ENCODE data around the gene ZNF652.
"Not testable (repeated sequence)": the region's sequence is repeated elsewhere in the genome, so short reads cannot be mapped to it uniquely, and the experiment has no call there.

The ZNF652 gene

DNA sequence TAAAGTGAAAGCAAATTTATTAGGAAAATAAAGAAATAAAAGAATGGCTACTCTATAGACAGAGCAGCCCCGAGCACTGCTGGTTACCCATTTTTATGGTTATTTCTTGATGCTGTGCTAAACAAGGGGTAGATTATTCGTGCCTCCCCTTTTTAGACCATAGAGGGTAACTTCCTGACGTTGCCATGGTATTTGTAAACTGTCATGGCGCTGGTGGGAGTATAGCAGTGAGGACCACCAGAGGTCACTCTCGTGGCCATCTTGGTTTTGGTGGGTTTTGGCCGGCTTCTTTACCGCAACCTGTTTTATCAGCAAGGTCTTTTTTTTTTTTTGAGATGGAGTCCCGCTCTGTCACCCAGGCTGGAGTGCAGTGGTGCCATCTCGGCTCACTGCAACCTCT, 100.5 kb downstream of the ZNF652 start:
- H3K4me3 ChIP-seq (ENCODE audit: control insufficient read depth in 1 of 7, extremely low read depth in 1 of 7, insufficient read depth in 4 of 7, low read depth in 2 of 7, low read length in 6 of 7); H3K27ac ChIP-seq (ENCODE audit: insufficient read depth in 1 of 2, low read depth in 1 of 2, low read length in 2 of 2, poor library complexity in 1 of 2, severe bottlenecking in 2 of 2); H3K27me3 ChIP-seq (replicated peaks in 2 of 5; ENCODE audit: control insufficient read depth in 4 of 5, insufficient read depth in 5 of 5, low read length in 4 of 5); H3K36me3 ChIP-seq (ENCODE audit: control insufficient read depth in 4 of 4, insufficient read depth in 4 of 4, low read length in 3 of 4); H3K9me3 ChIP-seq (ENCODE audit: control extremely low read depth in 1 of 5, control insufficient read depth in 4 of 5, insufficient read depth in 2 of 5, low read depth in 1 of 5, low read length in 4 of 5); DNase-seq: not testable (repeated sequence)
- H3K4me1 ChIP-seq (ENCODE audit: control extremely low read depth in 1 of 4, control insufficient read depth in 4 of 4, insufficient read depth in 4 of 4, low read length in 3 of 4) = peaks cover 0 to 16% (median 15%) of the 10 kb centered on the region in 4 experiments
- 96% methylated on average over 9 of the region's 9 CpGs for WGBS (ENCODE audit: insufficient coverage)
- ChIA-PET CTCF (interaction anchor here (1.3 to 1.7 kb wide), 2 partner anchors 34 to 81 kb away, joined by 3 to 7 read pairs; no protein-coding TSS in a partner anchor), POLR2A (interaction anchor here (0.7 kb wide), 1 partner anchor 102 kb away, joined by 3 read pairs; no protein-coding TSS in a partner anchor)

DNA sequence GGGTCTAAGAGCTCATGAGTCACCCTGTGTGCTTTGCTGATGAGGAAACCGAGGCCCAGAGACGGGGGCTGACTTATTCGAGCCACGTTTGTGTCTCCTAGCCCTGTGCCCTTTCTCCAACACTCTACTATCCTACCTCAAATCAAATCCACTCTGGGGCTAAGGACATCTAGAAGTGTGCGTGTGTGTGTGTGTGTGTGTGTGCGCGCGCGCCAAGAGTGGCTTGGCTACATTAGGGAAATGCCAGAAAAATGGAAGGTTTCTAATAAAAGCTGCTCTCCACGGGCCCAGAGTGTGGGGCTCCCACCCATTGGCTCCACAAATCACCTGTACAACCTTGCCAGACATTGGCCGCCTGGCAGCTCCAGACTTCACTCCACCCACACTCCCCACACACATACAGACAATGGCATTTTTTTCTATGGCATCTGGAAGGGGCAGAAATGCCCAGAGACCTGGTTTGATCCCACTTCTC, 101.2 kb downstream of the ZNF652 start:
- Histone ChIP-seq H3K9me3 (ENCODE audit: control extremely low read depth in 1 of 5, control insufficient read depth in 4 of 5, insufficient read depth in 2 of 5, low read depth in 1 of 5, low read length in 4 of 5) (no peaks in the 10 kb centered on the region), H3K4me3 (ENCODE audit: control insufficient read depth in 1 of 7, extremely low read depth in 1 of 7, insufficient read depth in 4 of 7, low read depth in 2 of 7, low read length in 6 of 7) (peak overlapping the region; percentile 19 to 78 (median 61)), H3K27me3 (replicated peaks in 2 of 5; ENCODE audit: control insufficient read depth in 4 of 5, insufficient read depth in 5 of 5, low read length in 4 of 5) (peaks cover 0 to 7% (median 3%) of the 10 kb centered on the region in 5 experiments), H3K27ac (ENCODE audit: insufficient read depth in 1 of 2, low read depth in 1 of 2, low read length in 2 of 2, poor library complexity in 1 of 2, severe bottlenecking in 2 of 2) (no peak overlapping the region), H3K4me1 (ENCODE audit: control extremely low read depth in 1 of 4, control insufficient read depth in 4 of 4, insufficient read depth in 4 of 4, low read length in 3 of 4) (peaks cover 0 to 16% (median 15%) of the 10 kb centered on the region in 4 experiments), H3K36me3 (ENCODE audit: control insufficient read depth in 4 of 4, insufficient read depth in 4 of 4, low read length in 3 of 4) (no peaks in the 10 kb centered on the region)
- CTCF ChIA-PET = interaction anchor here (0.8 to 1.7 kb wide), 5 partner anchors 26 to 80 kb away, joined by 3 to 7 read pairs (median 5); partner anchors contain the start of gene PHOSPHO1
- POLR2A ChIA-PET = interaction anchor here (1.3 kb wide), 1 partner anchor 30 kb away, joined by 6 read pairs; no protein-coding TSS in a partner anchor
- DNase-seq = no peak
- WGBS (ENCODE audit: insufficient coverage) = 0% methylated on average over 1 of the region's 11 CpGs

DNA sequence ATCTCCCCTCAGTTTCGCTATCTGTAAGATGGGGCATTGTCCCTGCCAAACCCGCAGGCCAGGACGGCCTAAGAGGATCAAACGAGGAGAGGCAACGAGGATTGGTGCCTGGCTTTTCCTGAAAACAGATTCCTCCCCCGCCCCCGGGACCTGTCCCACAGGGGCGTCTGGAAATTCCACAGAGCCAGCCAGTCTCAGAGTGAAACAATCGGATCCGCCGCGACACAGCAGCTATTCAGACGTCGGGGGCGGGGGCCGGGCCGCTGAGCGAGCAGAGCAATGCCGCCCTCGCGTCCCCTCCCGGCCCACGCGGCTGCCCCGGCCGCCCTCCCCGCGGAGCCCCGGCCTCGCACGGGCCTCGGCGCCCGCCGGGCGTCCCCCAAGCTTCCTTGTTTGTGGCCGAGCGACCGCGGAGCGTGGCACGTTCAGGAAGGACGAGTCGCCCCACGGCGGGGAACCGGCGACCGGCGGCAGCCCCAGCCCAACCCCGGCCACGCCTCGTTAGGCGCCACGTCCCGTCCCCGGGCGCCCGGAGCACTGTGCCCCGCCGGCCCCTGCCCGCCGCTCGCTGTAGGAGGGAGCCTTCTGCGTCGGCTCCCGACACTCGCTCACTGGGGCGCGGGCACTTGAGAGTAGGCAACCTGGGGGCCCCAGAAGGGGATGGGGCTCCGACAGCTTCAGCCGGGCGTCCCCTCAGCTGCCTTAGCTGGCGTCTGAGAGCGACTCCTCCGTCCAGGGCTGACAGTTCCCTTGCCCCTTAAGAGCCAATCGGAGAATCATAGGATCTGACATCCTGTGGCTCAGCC, 101.8 kb downstream of the ZNF652 start:
- Histone ChIP-seq H3K9me3 (ENCODE audit: control extremely low read depth in 1 of 5, control insufficient read depth in 4 of 5, insufficient read depth in 2 of 5, low read depth in 1 of 5, low read length in 4 of 5) (no peaks in the 10 kb centered on the region), H3K36me3 (ENCODE audit: control insufficient read depth in 4 of 4, insufficient read depth in 4 of 4, low read length in 3 of 4) (no peaks in the 10 kb centered on the region), H3K4me3 (ENCODE audit: control insufficient read depth in 1 of 7, extremely low read depth in 1 of 7, insufficient read depth in 4 of 7, low read depth in 2 of 7, low read length in 6 of 7) (peak overlapping the region; percentile 19 to 78 (median 61)), H3K27ac (ENCODE audit: insufficient read depth in 1 of 2, low read depth in 1 of 2, low read length in 2 of 2, poor library complexity in 1 of 2, severe bottlenecking in 2 of 2) (no peak overlapping the region), H3K27me3 (replicated peaks in 2 of 5; ENCODE audit: control insufficient read depth in 4 of 5, insufficient read depth in 5 of 5, low read length in 4 of 5) (peaks cover 0 to 7% (median 3%) of the 10 kb centered on the region in 5 experiments), H3K4me1 (ENCODE audit: control extremely low read depth in 1 of 4, control insufficient read depth in 4 of 4, insufficient read depth in 4 of 4, low read length in 3 of 4) (peaks cover 0 to 16% (median 15%) of the 10 kb centered on the region in 4 experiments)
- WGBS (ENCODE audit: insufficient coverage) = under 1% methylated on average over 75 of the region's 77 CpGs
- CTCF ChIA-PET = interaction anchor here (0.6 to 1.7 kb wide), 7 partner anchors 25 to 378 kb away, joined by 3 to 7 read pairs (median 4); partner anchors contain the start of gene PHOSPHO1
- peak; percentile 38 to 88 (median 81) for DNase-seq
- POLR2A ChIA-PET = interaction anchor here (1.3 kb wide), 1 partner anchor 31 kb away, joined by 6 read pairs; no protein-coding TSS in a partner anchor

DNA sequence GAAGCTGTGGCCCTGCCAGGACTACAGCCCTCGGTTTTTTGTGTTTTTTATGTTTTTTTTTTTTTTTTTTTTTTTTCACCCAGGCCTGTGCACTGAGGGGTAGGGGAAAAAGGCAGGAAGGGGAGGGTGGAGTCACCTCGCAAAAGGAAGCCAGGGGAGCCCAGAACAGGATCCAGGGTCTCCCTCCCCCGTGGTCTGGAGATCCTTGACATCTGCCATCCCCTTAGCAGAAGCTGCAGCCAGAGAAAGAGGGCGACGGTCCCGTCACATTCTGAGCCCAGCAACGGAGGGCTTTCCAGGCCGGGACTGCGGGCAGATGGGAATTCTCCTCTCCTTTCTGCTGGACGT, 102.4 kb downstream of the ZNF652 start:
- DNase-seq = peak in 2 of 3 donors; percentile 31 to 45
- Histone ChIP-seq H3K27me3 (replicated peaks in 2 of 5; ENCODE audit: control insufficient read depth in 4 of 5, insufficient read depth in 5 of 5, low read length in 4 of 5) (peaks cover 0 to 7% (median 3%) of the 10 kb centered on the region in 5 experiments), H3K9me3 (ENCODE audit: control extremely low read depth in 1 of 5, control insufficient read depth in 4 of 5, insufficient read depth in 2 of 5, low read depth in 1 of 5, low read length in 4 of 5) (no peaks in the 10 kb centered on the region), H3K27ac (ENCODE audit: insufficient read depth in 1 of 2, low read depth in 1 of 2, low read length in 2 of 2, poor library complexity in 1 of 2, severe bottlenecking in 2 of 2) (no peak overlapping the region), H3K4me1 (ENCODE audit: control extremely low read depth in 1 of 4, control insufficient read depth in 4 of 4, insufficient read depth in 4 of 4, low read length in 3 of 4) (peaks cover 0 to 16% (median 15%) of the 10 kb centered on the region in 4 experiments), H3K36me3 (ENCODE audit: control insufficient read depth in 4 of 4, insufficient read depth in 4 of 4, low read length in 3 of 4) (no peaks in the 10 kb centered on the region), H3K4me3 (ENCODE audit: control insufficient read depth in 1 of 7, extremely low read depth in 1 of 7, insufficient read depth in 4 of 7, low read depth in 2 of 7, low read length in 6 of 7) (peak overlapping the region; percentile 19 to 78 (median 61))
- WGBS (ENCODE audit: insufficient coverage) = 4% methylated on average over 7 of the region's 10 CpGs
- CTCF ChIA-PET = interaction anchor here (0.6 to 1.7 kb wide), 5 partner anchors 24 to 379 kb away, joined by 3 to 7 read pairs (median 4); no protein-coding TSS in a partner anchor
- POLR2A ChIA-PET = interaction anchor here (1.3 kb wide), 1 partner anchor 31 kb away, joined by 6 read pairs; no protein-coding TSS in a partner anchor

DNA sequence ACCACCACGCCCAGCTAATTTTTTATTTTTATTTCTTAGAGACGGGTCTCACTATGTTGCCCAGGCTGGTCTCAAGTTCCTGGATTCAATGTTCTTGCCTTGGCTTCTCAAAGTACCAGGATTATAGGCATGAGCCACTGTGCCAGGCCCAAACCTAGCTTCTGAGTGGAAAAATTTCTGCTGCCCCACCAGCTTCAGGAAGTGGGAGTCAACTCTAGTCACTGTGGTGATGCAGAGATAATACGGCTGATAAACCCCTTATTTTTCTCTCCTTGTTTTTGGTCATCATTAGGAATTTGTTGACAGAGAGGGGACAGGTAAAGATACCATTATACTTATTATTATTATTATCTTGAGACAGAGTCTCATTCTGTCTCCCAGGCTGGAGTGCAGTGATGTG, 103.7 kb downstream of the ZNF652 start:
- POLR2A ChIA-PET = no interaction called here

DNA sequence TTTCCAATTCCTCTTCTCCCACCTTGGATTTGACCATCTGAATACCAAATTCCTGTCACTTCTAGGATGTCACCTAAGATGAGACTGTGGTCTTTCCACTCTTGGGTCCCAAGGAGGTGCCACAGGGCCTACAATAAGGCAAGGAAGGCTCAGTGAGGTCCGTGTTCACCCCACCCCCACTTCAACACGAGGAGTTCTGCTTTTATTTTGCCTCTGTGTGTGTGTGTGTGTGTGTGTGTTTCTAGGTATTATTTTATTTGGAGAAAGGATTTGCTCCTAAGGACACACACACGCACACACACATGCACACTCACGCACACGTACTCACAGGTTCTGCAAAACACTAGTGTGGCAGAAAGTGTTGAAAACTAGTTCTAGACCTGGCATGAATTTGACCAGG, 106.9 kb downstream of the ZNF652 start:
- Histone ChIP-seq H3K4me1 (ENCODE audit: control extremely low read depth in 1 of 4, control insufficient read depth in 4 of 4, insufficient read depth in 4 of 4, low read length in 3 of 4) (peaks cover 0 to 9% (median 7%) of the 10 kb centered on the region in 4 experiments), H3K36me3 (ENCODE audit: control insufficient read depth in 4 of 4, insufficient read depth in 4 of 4, low read length in 3 of 4) (no peaks in the 10 kb centered on the region), H3K4me3 (ENCODE audit: control insufficient read depth in 1 of 7, extremely low read depth in 1 of 7, insufficient read depth in 4 of 7, low read depth in 2 of 7, low read length in 6 of 7) (no peak overlapping the region), H3K27me3 (replicated peaks in 2 of 5; ENCODE audit: control insufficient read depth in 4 of 5, insufficient read depth in 5 of 5, low read length in 4 of 5) (no peaks in the 10 kb centered on the region), H3K27ac (ENCODE audit: insufficient read depth in 1 of 2, low read depth in 1 of 2, low read length in 2 of 2, poor library complexity in 1 of 2, severe bottlenecking in 2 of 2) (no peak overlapping the region), H3K9me3 (ENCODE audit: control extremely low read depth in 1 of 5, control insufficient read depth in 4 of 5, insufficient read depth in 2 of 5, low read depth in 1 of 5, low read length in 4 of 5) (no peaks in the 10 kb centered on the region)
- POLR2A ChIA-PET = no interaction called here
- no CpG with 5 or more reads among the region's 5 CpGs for WGBS (ENCODE audit: insufficient coverage)
- CTCF ChIA-PET = no interaction called here
- DNase-seq = peak in 2 of 3 donors; percentile 23 to 31

More for the DNA sequence above, 103.7 kb downstream of the ZNF652 start:
- Histone ChIP-seq H3K27ac (ENCODE audit: insufficient read depth in 1 of 2, low read depth in 1 of 2, low read length in 2 of 2, poor library complexity in 1 of 2, severe bottlenecking in 2 of 2) (no peak overlapping the region), H3K36me3 (ENCODE audit: control insufficient read depth in 4 of 4, insufficient read depth in 4 of 4, low read length in 3 of 4) (no peaks in the 10 kb centered on the region), H3K27me3 (replicated peaks in 2 of 5; ENCODE audit: control insufficient read depth in 4 of 5, insufficient read depth in 5 of 5, low read length in 4 of 5) (peaks cover 0 to 7% (median 3%) of the 10 kb centered on the region in 5 experiments), H3K9me3 (ENCODE audit: control extremely low read depth in 1 of 5, control insufficient read depth in 4 of 5, insufficient read depth in 2 of 5, low read depth in 1 of 5, low read length in 4 of 5) (no peaks in the 10 kb centered on the region), H3K4me3 (ENCODE audit: control insufficient read depth in 1 of 7, extremely low read depth in 1 of 7, insufficient read depth in 4 of 7, low read depth in 2 of 7, low read length in 6 of 7) (no peak overlapping the region), H3K4me1 (ENCODE audit: control extremely low read depth in 1 of 4, control insufficient read depth in 4 of 4, insufficient read depth in 4 of 4, low read length in 3 of 4) (peaks cover 0 to 16% (median 15%) of the 10 kb centered on the region in 4 experiments)
- CTCF ChIA-PET = interaction anchor here (0.7 to 1.1 kb wide), 2 partner anchors 31 to 34 kb away, joined by 3 read pairs; no protein-coding TSS in a partner anchor
- DNase-seq = no peak
- WGBS (ENCODE audit: insufficient coverage) = 100% methylated on average over 1 of the region's 3 CpGs
